ENCODE data around the gene MYOZ2.

MYOZ2 gene

GRCh38 chr4:119110121-119110520 lies 25.5 kb upstream of the MYOZ2 start:
- no peaks in the 10 kb centered on the region for H3K27me3 ChIP-seq (ENCODE audit: insufficient read depth, low read length)
- no peaks in the 10 kb centered on the region for H3K36me3 ChIP-seq (ENCODE audit: insufficient read depth, low read length)
- no peak overlapping the region for H2AFZ ChIP-seq (ENCODE audit: low read depth, low read length)
- no peaks in the 10 kb centered on the region for H3K9me3 ChIP-seq (ENCODE audit: low read length)
- no peaks in the 10 kb centered on the region for H3K4me1 ChIP-seq (ENCODE audit: insufficient read depth, low read length)
- no peak overlapping the region for H3K4me3 ChIP-seq (ENCODE audit: low read length)

DNA sequence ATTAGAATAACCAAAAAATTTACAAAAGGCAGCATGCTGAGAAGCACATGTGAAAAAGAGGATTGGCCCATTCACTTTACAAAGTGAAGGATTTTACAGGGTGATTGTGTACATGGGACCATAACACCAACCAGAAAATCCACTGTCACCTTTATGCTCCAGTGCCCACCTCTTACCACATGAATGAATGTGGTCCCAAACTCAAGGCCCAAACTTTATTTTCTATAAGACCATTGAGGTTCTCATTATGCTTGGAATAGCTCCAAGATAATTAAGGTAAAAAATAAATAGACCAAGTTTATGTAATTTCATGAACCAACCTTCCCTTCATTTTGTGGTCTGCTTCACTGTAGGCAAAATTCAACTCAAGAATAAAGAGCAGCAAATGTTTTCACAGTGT lies 24.3 kb upstream of the MYOZ2 start:
- Histone ChIP-seq H2AFZ (ENCODE audit: low read depth, low read length) (no peak overlapping the region), H3K9me3 (ENCODE audit: low read length) (no peaks in the 10 kb centered on the region), H3K4me3 (ENCODE audit: low read length) (no peak overlapping the region), H3K27me3 (ENCODE audit: insufficient read depth, low read length) (no peaks in the 10 kb centered on the region), H3K36me3 (ENCODE audit: insufficient read depth, low read length) (no peaks in the 10 kb centered on the region), H3K4me1 (ENCODE audit: insufficient read depth, low read length) (no peaks in the 10 kb centered on the region)

DNA sequence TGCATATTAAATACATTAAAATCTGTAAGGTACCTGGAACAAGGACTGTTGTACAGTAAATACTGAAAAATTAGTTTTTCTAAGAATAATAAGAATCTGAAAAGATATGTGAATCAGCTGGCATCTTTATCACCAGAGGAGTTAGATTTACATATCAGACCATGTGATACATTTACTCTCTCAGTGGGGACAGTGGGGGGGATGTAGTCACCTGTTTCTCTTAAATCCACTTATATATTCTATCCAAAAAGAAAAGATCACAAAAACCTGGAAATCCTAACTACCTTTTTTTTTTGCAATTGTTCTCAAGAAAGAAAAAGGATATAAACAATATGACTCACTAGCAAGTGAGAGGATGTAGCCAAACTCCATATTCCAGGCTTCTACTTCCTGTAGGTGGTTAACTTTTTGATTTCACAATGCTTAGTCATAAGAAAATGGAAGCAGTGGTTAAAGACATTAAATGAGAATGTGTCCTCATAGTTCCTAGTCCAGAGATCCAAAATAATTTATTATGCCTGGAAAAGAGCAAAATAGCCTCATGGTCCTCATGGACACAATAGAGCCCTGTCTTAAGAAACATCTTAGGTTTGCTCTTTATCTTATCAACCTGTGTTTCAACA lies 22.5 kb upstream of the MYOZ2 start:
- Histone ChIP-seq H3K36me3 (ENCODE audit: insufficient read depth, low read length) (no peaks in the 10 kb centered on the region), H2AFZ (ENCODE audit: low read depth, low read length) (no peak overlapping the region), H3K4me3 (ENCODE audit: low read length) (no peak overlapping the region), H3K4me1 (ENCODE audit: insufficient read depth, low read length) (peaks cover 3% of the 10 kb centered on the region), H3K9me3 (ENCODE audit: low read length) (no peaks in the 10 kb centered on the region), H3K27me3 (ENCODE audit: insufficient read depth, low read length) (no peaks in the 10 kb centered on the region)

- Histone ChIP-seq H3K9me3 (ENCODE audit: low read length) (no peaks in the 10 kb centered on the region), H3K4me1 (ENCODE audit: insufficient read depth, low read length) (peaks cover 3% of the 10 kb centered on the region), H3K4me3 (ENCODE audit: low read length) (no peak overlapping the region), H3K36me3 (ENCODE audit: insufficient read depth, low read length) (no peaks in the 10 kb centered on the region), H2AFZ (ENCODE audit: low read depth, low read length) (no peak overlapping the region), H3K27me3 (ENCODE audit: insufficient read depth, low read length) (no peaks in the 10 kb centered on the region)
Measured at GRCh38 chr4:119116021-119116420, 19.6 kb upstream of the MYOZ2 start.

DNA sequence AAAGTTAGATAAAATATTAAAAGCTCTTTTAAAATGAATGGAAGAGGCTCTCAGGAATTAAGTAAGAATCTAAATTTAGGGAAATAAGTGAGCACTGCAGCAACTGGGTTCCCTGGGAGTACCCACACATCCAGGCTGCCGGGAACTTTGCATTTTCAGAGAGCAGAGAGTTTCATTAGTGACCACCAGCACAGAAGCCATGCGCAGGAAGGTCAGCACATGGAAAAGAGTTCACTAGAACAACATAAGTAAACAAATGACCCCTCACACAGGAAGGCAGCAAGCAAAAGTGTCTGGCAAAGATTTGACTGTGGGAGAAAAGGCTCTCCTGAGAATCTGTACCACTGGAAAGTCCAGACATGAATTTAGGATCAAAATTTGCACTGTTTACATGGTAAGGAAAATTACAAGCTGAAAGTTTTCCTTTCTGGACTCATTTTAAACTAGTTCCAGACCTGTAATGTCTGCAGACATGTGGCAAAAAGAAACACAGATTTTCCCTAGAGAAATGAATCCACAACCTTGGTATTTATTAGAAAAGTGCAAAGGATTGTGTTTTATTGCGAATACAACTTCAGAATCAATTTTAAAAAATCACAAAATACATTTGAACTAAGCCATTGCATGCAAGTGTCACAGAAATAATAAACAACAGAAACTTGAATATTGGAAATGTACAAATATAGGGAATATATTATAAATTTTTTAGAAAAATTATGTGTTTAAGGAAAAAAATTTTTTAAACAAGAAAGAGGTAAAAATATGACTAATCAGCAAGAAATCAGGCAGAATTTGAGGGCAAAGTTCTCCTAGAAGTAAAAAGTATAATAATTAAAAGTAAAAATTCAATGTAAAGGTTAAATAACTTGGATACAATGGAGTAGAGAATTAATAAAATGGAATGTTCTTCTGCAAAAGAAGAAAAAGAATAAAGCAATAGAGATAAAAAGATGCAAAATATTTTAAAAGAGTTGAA lies 18.4 kb upstream of the MYOZ2 start:
- Histone ChIP-seq H3K4me1 (ENCODE audit: insufficient read depth, low read length) (peaks cover 3% of the 10 kb centered on the region), H2AFZ (ENCODE audit: low read depth, low read length) (peak overlapping the region; percentile 9), H3K36me3 (ENCODE audit: insufficient read depth, low read length) (no peaks in the 10 kb centered on the region), H3K9me3 (ENCODE audit: low read length) (no peaks in the 10 kb centered on the region), H3K27me3 (ENCODE audit: insufficient read depth, low read length) (no peaks in the 10 kb centered on the region), H3K4me3 (ENCODE audit: low read length) (no peak overlapping the region)

DNA sequence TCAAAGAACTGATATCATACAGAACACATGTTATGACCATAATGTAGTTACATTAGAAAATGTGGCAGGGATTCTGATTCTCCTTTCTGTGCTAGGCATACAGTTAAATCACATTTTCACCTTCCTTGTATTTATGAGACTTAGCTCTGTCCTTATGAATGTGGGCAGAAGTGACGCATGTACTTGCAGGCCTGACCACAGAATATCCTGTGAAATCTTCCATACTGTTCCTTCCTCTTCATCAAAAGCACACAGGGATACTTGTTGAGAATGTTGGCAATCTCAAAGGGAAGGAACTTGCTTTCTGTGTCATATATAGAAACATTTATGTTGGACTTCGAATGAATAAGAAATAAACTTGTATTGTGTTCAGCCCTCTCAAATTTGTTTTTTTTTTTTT lies 17.2 kb upstream of the MYOZ2 start:
- Histone ChIP-seq H3K4me3 (ENCODE audit: low read length) (no peak overlapping the region), H2AFZ (ENCODE audit: low read depth, low read length) (no peak overlapping the region), H3K4me1 (ENCODE audit: insufficient read depth, low read length) (peaks cover 3% of the 10 kb centered on the region)

GRCh38 chr4:119124352-119124751 lies 11.3 kb upstream of the MYOZ2 start:
- Histone ChIP-seq H3K4me1 (ENCODE audit: insufficient read depth, low read length) (no peaks in the 10 kb centered on the region), H3K36me3 (ENCODE audit: insufficient read depth, low read length) (no peaks in the 10 kb centered on the region), H3K9me3 (ENCODE audit: low read length) (no peaks in the 10 kb centered on the region), H3K27me3 (ENCODE audit: insufficient read depth, low read length) (peaks cover 3% of the 10 kb centered on the region), H3K4me3 (ENCODE audit: low read length) (no peak overlapping the region), H2AFZ (ENCODE audit: low read depth, low read length) (no peak overlapping the region)

More for the DNA sequence above, 17.2 kb upstream of the MYOZ2 start:
- no peaks in the 10 kb centered on the region for H3K36me3 ChIP-seq (ENCODE audit: insufficient read depth, low read length)
- H3K27me3 ChIP-seq (ENCODE audit: insufficient read depth, low read length) = no peaks in the 10 kb centered on the region
- H3K9me3 ChIP-seq (ENCODE audit: low read length) = no peaks in the 10 kb centered on the region

DNA sequence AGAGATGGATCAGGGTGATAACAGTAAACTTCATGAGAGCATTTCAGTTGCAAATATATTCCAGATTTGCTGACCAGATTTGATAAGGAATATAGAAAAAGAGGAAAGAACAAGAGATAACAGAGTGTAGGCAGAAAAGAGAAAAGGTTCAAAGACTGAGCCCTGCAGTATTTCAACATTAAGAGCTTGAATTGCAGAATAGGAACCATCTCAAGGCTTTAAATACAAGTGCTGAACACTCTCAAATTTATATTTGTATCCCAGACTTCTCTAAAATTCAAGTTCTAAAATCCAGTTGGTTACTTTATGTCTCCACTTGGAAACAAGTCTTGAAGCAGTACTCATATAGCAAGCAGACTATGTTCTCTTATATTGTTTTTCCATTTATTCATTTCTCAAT lies 9.7 kb upstream of the MYOZ2 start:
- Histone ChIP-seq H3K9me3 (ENCODE audit: low read length) (no peaks in the 10 kb centered on the region), H3K36me3 (ENCODE audit: insufficient read depth, low read length) (no peaks in the 10 kb centered on the region), H2AFZ (ENCODE audit: low read depth, low read length) (no peak overlapping the region), H3K4me3 (ENCODE audit: low read length) (no peak overlapping the region), H3K4me1 (ENCODE audit: insufficient read depth, low read length) (no peaks in the 10 kb centered on the region), H3K27me3 (ENCODE audit: insufficient read depth, low read length) (peaks cover 3% of the 10 kb centered on the region)

DNA sequence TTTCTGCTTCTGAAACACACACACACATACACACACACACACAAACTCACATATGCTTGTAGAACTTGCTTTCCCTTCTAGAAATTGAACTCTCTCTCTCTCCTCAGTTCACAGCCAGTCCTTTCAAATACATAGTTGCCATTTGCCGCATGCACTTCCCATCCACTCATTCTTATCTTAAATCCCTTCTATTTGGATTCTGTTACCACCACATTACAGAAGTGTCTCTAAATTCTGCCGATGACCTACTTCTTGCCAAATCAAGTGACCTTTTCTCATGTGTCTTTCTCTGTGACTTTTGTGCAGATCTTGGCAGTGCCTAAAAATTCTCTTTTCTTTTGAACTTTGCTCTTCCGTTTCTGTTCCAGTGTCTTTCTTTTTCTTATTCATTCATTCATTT lies 7.5 kb upstream of the MYOZ2 start:
- Histone ChIP-seq H3K27me3 (ENCODE audit: insufficient read depth, low read length) (peaks cover 3% of the 10 kb centered on the region), H3K36me3 (ENCODE audit: insufficient read depth, low read length) (no peaks in the 10 kb centered on the region), H3K9me3 (ENCODE audit: low read length) (no peaks in the 10 kb centered on the region), H3K4me3 (ENCODE audit: low read length) (no peak overlapping the region), H2AFZ (ENCODE audit: low read depth, low read length) (no peak overlapping the region), H3K4me1 (ENCODE audit: insufficient read depth, low read length) (no peaks in the 10 kb centered on the region)

- H3K27me3 ChIP-seq (ENCODE audit: insufficient read depth, low read length) = peaks cover 3% of the 10 kb centered on the region
- no peak overlapping the region for H3K4me3 ChIP-seq (ENCODE audit: low read length)
- no peaks in the 10 kb centered on the region for H3K36me3 ChIP-seq (ENCODE audit: insufficient read depth, low read length)
- no peaks in the 10 kb centered on the region for H3K9me3 ChIP-seq (ENCODE audit: low read length)
- H2AFZ ChIP-seq (ENCODE audit: low read depth, low read length) = no peak overlapping the region
- H3K4me1 ChIP-seq (ENCODE audit: insufficient read depth, low read length) = peaks cover under 1% of the 10 kb centered on the region
Measured at GRCh38 chr4:119130365-119131065, 5.1 kb upstream of the MYOZ2 start.

DNA sequence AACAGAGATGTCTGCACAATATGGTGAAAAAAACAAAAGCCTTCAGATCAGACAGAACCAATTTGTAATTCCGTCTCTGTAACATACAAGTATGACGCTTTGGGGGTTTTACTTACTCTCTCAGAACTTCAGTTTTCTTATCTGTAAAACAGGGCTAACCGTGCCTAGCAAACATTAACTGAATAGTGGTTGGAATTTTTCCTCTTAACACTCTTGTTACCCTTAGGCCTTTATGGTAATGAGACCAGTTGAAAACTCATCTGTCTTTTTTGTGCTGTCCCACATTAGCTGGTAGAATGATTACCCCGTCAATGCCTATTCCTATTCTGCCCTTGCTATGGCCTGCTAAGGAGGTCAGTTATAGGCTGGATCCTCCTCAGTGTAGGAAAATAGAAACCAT lies 4.5 kb upstream of the MYOZ2 start:
- no peaks in the 10 kb centered on the region for H3K9me3 ChIP-seq (ENCODE audit: low read length)
- no peak overlapping the region for H3K4me3 ChIP-seq (ENCODE audit: low read length)
- H3K4me1 ChIP-seq (ENCODE audit: insufficient read depth, low read length) = peaks cover 7% of the 10 kb centered on the region
- H2AFZ ChIP-seq (ENCODE audit: low read depth, low read length) = no peak overlapping the region
- peaks cover 3% of the 10 kb centered on the region for H3K27me3 ChIP-seq (ENCODE audit: insufficient read depth, low read length)
- no peaks in the 10 kb centered on the region for H3K36me3 ChIP-seq (ENCODE audit: insufficient read depth, low read length)

DNA sequence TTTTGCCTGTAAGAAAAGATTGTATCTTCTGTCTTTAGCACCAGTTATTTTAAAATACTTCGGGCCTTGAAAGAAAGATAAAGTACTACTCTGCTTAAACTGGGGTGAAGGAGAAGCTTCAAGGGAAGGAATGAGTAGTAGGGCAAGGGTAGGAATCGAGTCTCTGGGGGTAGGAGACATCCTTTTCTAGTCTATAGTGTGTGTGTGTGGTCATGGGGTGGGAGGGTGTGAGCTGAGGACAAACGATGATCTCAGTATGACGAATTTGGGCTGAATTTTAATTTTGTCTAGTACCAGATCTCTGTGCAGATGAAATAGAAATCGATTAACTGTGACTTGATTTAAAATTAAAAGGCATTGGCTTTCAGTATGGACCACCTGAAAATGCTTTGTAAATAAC lies 3.3 kb upstream of the MYOZ2 start:
- Histone ChIP-seq H2AFZ (ENCODE audit: low read depth, low read length) (no peak overlapping the region), H3K4me1 (ENCODE audit: insufficient read depth, low read length) (peaks cover 13% of the 10 kb centered on the region), H3K4me3 (ENCODE audit: low read length) (no peak overlapping the region), H3K9me3 (ENCODE audit: low read length) (no peaks in the 10 kb centered on the region), H3K36me3 (ENCODE audit: insufficient read depth, low read length) (no peaks in the 10 kb centered on the region), H3K27me3 (ENCODE audit: insufficient read depth, low read length) (no peaks in the 10 kb centered on the region)

- Histone ChIP-seq H2AFZ (ENCODE audit: low read depth, low read length) (no peak overlapping the region), H3K9me3 (ENCODE audit: low read length) (no peaks in the 10 kb centered on the region), H3K4me1 (ENCODE audit: insufficient read depth, low read length) (peaks cover 13% of the 10 kb centered on the region), H3K36me3 (ENCODE audit: insufficient read depth, low read length) (no peaks in the 10 kb centered on the region), H3K27me3 (ENCODE audit: insufficient read depth, low read length) (no peaks in the 10 kb centered on the region), H3K4me3 (ENCODE audit: low read length) (no peak overlapping the region)
Measured at GRCh38 chr4:119136546-119136945, 914 bp downstream of the MYOZ2 start.
